ENCODE results near the gene OR6C75. TPM values are rescaled to one million over a fixed set of nuclear protein-coding genes. Genes with fewer than 3 reads are reported as not detected.

Gene OR6C75
- polyA plus RNA-seq, 1 donor = not detected

Other genes starting within 250 kb of the OR6C75 start
- gene OR9K2, start 236.6 kb upstream of the OR6C75 start, polyA plus RNA-seq (ENCODE audit: insufficient read length) = not detected
- gene OR10A7, start 141.9 kb upstream of the OR6C75 start, polyA plus RNA-seq (ENCODE audit: insufficient read length) = not detected
- gene OR6C74, start 118.4 kb upstream of the OR6C75 start, polyA plus RNA-seq (ENCODE audit: insufficient read length) = not detected
- gene OR6C6, start 66.4 kb upstream of the OR6C75 start, polyA plus RNA-seq (ENCODE audit: insufficient read length) = 0.09 TPM
- gene OR6C1, start 48.6 kb upstream of the OR6C75 start, polyA plus RNA-seq (ENCODE audit: insufficient read length) = not detected
- gene OR6C3, start 32.2 kb upstream of the OR6C75 start, polyA plus RNA-seq (ENCODE audit: insufficient read length) = not detected
- not detected for gene OR6C65, start 37.6 kb downstream of the OR6C75 start, polyA plus RNA-seq (ENCODE audit: insufficient read length)
- gene OR6C76, start 63.3 kb downstream of the OR6C75 start, polyA plus RNA-seq (ENCODE audit: insufficient read length) = not detected
- gene OR6C2, start 81.1 kb downstream of the OR6C75 start, polyA plus RNA-seq (ENCODE audit: insufficient read length) = not detected
- not detected for gene OR6C70, start 107.2 kb downstream of the OR6C75 start, polyA plus RNA-seq (ENCODE audit: insufficient read length)
- gene OR6C68, start 129.4 kb downstream of the OR6C75 start, polyA plus RNA-seq (ENCODE audit: insufficient read length) = not detected
- not detected for gene OR6C4, start 186.6 kb downstream of the OR6C75 start, polyA plus RNA-seq (ENCODE audit: insufficient read length)
- not detected for gene OR2AP1, start 209.5 kb downstream of the OR6C75 start, polyA plus RNA-seq (ENCODE audit: insufficient read length)

All from forelimb muscle (tissue), 1 donor.